K562 (cell line): ENCODE data around the gene TUBB6.

ENCODE experiments used
- BRCA1 ChIP-seq, 2 experiments: fragments of 450-650 bp in 1 of 2; sonication (generic) in 1 of 2; formaldehyde crosslinking in 1 of 2; IDR thresholded peaks; 2 replicates each; pipeline versions ENCODE4 v1.5.0 to v1.6.1; 2017 to 2020; ENCODE audit warnings: mild to moderate bottlenecking in 1 of 2, missing genetic modification reagents in 1 of 2
- HDAC2 ChIP-seq: fragments of 450-650 bp; IDR thresholded peaks from 2 replicates; pipeline ENCODE4 v1.6.1; 2016; ENCODE audit warnings: mild to moderate bottlenecking
- HDGF ChIP-seq: fragments of 450-650 bp; IDR thresholded peaks from 2 replicates; pipeline ENCODE4 v1.6.1; 2016
- KHSRP ChIP-seq: fragments of 450-650 bp; IDR thresholded peaks from 2 replicates; pipeline ENCODE4 v1.6.1; 2017
- MEIS2 ChIP-seq: fragments of 450-650 bp; IDR thresholded peaks from 2 replicates; pipeline ENCODE4 v1.6.1; 2014; ENCODE audit warnings: mild to moderate bottlenecking; ENCODE audit not compliant: partially characterized antibody
- NFXL1 ChIP-seq: fragments of 450-650 bp; formaldehyde crosslinking; IDR thresholded peaks from 2 replicates; pipeline ENCODE4 v1.4.0; 2021; ENCODE audit warnings: mild to moderate bottlenecking
- TCF7L2 ChIP-seq: fragments of 150-350 bp; IDR thresholded peaks from 2 replicates; pipeline ENCODE4 v1.6.1; 2016; ENCODE audit warnings: low read depth, mild to moderate bottlenecking, low read length, moderate library complexity
- ZFP36 ChIP-seq: fragments of 150-350 bp; IDR thresholded peaks from 2 replicates; pipeline ENCODE4 v1.6.1; 2018; ENCODE audit warnings: low read length, low read depth; ENCODE audit not compliant: partially characterized antibody
- TF ChIP-seq, protein P1 (sequence below): conservative IDR thresholded peaks from 2 replicates; pipeline ENCODE4 v1.6.1; 2011; ENCODE audit warnings: low read depth, mild to moderate bottlenecking, low read length; ENCODE audit not compliant: control insufficient read depth
- TF ChIP-seq, protein P2 (sequence below), 3 experiments: IDR thresholded peaks in 2 of 3; conservative IDR thresholded peaks in 1 of 3; 2 replicates each; pipeline ENCODE4 v1.5.1; 2011 to 2012; ENCODE audit warnings: low read length in 3 of 3, mild to moderate bottlenecking in 3 of 3, control low read depth in 2 of 3, improper control_type of control experiment in 1 of 3, inconsistent platforms in 1 of 3, low read depth in 1 of 3, mixed read lengths in 1 of 3, moderate library complexity in 1 of 3; ENCODE audit not compliant: insufficient read depth in 2 of 3
- TF ChIP-seq, protein P3 (sequence below), 2 experiments: fragments of 450-650 bp; formaldehyde crosslinking in 1 of 2; IDR thresholded peaks; 2 replicates each; pipeline versions ENCODE4 v1.4.0 to v1.6.1; 2014 to 2020; ENCODE audit warnings: mild to moderate bottlenecking in 2 of 2, borderline replicate concordance in 1 of 2, low read depth in 1 of 2
- TF ChIP-seq, protein P4 (sequence below): fragments of 250-450 bp; sonication (Bioruptor Pico); IDR thresholded peaks from 2 replicates; pipeline ENCODE4 v1.5.0; 2020; ENCODE audit warnings: mild to moderate bottlenecking

DNA sequence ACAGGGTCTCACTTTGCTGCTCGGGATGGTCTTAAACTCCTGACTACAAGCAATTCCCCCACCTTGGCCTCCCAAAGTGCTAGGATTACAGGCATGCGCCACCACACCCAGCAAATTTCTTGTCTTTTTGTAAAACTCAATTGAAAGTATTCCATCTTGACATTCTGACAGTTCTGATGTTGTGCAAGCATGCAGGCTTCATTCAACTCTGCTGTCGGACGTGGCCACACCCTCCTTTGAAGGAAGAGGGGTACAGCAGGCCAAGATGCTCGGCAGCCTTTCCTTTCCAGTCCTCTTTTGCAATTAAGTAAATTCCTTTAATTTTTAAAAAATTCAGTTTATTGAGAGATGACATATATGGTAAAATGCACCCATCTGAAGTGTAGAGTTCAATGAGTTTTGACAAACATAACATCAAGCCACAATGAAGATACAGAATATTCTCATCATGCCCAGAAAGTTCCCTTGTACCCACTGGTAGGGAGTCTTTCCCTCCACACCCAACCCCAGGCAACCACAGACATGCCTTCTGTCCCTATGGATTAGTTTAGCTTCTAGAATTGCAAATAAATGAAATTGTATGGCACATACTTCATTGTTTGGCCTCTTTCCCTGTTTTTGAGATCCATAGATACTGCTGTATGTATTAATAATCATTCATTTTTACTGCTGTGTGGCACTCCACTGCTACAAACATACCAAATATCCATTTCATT, 33.1 kb downstream of the TUBB6 start:
- TF ChIP-seq, protein P1, sequence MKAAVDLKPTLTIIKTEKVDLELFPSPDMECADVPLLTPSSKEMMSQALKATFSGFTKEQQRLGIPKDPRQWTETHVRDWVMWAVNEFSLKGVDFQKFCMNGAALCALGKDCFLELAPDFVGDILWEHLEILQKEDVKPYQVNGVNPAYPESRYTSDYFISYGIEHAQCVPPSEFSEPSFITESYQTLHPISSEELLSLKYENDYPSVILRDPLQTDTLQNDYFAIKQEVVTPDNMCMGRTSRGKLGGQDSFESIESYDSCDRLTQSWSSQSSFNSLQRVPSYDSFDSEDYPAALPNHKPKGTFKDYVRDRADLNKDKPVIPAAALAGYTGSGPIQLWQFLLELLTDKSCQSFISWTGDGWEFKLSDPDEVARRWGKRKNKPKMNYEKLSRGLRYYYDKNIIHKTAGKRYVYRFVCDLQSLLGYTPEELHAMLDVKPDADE = no peak
- TF ChIP-seq, protein P2, sequence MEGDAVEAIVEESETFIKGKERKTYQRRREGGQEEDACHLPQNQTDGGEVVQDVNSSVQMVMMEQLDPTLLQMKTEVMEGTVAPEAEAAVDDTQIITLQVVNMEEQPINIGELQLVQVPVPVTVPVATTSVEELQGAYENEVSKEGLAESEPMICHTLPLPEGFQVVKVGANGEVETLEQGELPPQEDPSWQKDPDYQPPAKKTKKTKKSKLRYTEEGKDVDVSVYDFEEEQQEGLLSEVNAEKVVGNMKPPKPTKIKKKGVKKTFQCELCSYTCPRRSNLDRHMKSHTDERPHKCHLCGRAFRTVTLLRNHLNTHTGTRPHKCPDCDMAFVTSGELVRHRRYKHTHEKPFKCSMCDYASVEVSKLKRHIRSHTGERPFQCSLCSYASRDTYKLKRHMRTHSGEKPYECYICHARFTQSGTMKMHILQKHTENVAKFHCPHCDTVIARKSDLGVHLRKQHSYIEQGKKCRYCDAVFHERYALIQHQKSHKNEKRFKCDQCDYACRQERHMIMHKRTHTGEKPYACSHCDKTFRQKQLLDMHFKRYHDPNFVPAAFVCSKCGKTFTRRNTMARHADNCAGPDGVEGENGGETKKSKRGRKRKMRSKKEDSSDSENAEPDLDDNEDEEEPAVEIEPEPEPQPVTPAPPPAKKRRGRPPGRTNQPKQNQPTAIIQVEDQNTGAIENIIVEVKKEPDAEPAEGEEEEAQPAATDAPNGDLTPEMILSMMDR (IDR thresholded peaks at IDR 0.05 in 2 of 3, conservative IDR thresholded peaks at IDR 0.05 in 1 of 3; ENCODE audit: insufficient read depth in 2 of 3, low read depth in 1 of 3, low read length in 3 of 3) = no peak
- TF ChIP-seq ZFP36 = no peak
- TF ChIP-seq, protein P3, sequence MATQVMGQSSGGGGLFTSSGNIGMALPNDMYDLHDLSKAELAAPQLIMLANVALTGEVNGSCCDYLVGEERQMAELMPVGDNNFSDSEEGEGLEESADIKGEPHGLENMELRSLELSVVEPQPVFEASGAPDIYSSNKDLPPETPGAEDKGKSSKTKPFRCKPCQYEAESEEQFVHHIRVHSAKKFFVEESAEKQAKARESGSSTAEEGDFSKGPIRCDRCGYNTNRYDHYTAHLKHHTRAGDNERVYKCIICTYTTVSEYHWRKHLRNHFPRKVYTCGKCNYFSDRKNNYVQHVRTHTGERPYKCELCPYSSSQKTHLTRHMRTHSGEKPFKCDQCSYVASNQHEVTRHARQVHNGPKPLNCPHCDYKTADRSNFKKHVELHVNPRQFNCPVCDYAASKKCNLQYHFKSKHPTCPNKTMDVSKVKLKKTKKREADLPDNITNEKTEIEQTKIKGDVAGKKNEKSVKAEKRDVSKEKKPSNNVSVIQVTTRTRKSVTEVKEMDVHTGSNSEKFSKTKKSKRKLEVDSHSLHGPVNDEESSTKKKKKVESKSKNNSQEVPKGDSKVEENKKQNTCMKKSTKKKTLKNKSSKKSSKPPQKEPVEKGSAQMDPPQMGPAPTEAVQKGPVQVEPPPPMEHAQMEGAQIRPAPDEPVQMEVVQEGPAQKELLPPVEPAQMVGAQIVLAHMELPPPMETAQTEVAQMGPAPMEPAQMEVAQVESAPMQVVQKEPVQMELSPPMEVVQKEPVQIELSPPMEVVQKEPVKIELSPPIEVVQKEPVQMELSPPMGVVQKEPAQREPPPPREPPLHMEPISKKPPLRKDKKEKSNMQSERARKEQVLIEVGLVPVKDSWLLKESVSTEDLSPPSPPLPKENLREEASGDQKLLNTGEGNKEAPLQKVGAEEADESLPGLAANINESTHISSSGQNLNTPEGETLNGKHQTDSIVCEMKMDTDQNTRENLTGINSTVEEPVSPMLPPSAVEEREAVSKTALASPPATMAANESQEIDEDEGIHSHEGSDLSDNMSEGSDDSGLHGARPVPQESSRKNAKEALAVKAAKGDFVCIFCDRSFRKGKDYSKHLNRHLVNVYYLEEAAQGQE (IDR thresholded peaks at IDR 0.05; ENCODE audit: borderline replicate concordance) = no peak
- TF ChIP-seq, protein P3 (CRISPR knock-in tag; IDR thresholded peaks at IDR 0.05; ENCODE audit: low read depth) = no peak
- TF ChIP-seq, protein P4, sequence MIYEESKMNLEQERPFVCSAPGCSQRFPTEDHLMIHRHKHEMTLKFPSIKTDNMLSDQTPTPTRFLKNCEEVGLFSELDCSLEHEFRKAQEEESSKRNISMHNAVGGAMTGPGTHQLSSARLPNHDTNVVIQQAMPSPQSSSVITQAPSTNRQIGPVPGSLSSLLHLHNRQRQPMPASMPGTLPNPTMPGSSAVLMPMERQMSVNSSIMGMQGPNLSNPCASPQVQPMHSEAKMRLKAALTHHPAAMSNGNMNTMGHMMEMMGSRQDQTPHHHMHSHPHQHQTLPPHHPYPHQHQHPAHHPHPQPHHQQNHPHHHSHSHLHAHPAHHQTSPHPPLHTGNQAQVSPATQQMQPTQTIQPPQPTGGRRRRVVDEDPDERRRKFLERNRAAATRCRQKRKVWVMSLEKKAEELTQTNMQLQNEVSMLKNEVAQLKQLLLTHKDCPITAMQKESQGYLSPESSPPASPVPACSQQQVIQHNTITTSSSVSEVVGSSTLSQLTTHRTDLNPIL (CRISPR knock-in tag) = no peak
- no peak for TF ChIP-seq HDGF
- TF ChIP-seq KHSRP = no peak
- no peak for TF ChIP-seq NFXL1 (CRISPR knock-in tag)
- no peak for TF ChIP-seq MEIS2
- TF ChIP-seq TCF7L2 = no peak
- TF ChIP-seq HDAC2 = no peak
- TF ChIP-seq BRCA1 (IDR thresholded peaks at IDR 0.05) = no peak
- TF ChIP-seq BRCA1 (CRISPR knock-in tag; IDR thresholded peaks at IDR 0.05) = no peak
